GM18499 (cell line): Measurements from ENCODE around the gene MGRN1.

Experiments used
- ATAC-seq: cut with Tn5 transposase; IDR thresholded peaks from one replicate; pipeline ENCODE4 v1.9.1; 2021; ENCODE audit warnings: moderate number of reproducible peaks; ENCODE audit not compliant: insufficient read depth, unreplicated experiment

MGRN1 gene

GRCh38 chr16:4694642-4695451 is 70.2 kb downstream of the MGRN1 start:
- no peak for ATAC-seq

DNA sequence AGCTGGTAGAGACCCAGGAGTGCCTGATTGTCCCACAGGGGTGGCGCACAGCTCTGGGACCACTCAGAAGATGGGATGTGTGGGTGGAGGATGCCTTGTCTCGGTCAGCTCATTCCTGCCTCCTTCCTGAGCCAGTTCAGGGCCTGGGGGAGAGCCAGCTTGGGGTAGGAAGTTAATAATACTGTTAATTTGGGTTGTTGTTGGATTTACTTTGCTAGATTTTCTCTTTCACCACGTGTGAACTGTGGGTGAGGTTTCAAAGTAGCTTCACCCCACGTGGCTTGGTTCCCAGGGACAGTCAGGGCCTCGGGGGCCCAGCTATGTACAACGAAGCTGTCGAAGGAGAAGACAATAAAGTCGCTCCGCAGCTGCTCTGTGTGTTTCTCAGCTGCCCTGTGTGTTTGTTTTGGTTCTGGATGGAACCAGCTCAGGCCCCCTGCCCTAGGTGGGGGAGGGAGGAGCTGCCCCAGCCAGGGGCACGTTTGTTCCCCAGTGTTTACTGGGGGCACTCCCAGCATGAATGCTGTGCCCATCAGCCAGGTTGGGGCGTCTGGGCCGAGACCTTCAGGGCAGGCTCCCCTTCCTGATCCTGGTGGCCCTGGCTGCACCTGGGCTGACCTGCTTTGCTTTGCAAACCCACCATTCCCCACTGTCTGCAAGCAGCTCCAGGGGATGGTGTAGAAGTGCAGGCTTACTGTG is 71.0 kb downstream of the MGRN1 start:
- ATAC-seq, result no peak

GRCh38 chr16:4696172-4696904 is 71.7 kb downstream of the MGRN1 start:
- ATAC-seq, result no peak

DNA sequence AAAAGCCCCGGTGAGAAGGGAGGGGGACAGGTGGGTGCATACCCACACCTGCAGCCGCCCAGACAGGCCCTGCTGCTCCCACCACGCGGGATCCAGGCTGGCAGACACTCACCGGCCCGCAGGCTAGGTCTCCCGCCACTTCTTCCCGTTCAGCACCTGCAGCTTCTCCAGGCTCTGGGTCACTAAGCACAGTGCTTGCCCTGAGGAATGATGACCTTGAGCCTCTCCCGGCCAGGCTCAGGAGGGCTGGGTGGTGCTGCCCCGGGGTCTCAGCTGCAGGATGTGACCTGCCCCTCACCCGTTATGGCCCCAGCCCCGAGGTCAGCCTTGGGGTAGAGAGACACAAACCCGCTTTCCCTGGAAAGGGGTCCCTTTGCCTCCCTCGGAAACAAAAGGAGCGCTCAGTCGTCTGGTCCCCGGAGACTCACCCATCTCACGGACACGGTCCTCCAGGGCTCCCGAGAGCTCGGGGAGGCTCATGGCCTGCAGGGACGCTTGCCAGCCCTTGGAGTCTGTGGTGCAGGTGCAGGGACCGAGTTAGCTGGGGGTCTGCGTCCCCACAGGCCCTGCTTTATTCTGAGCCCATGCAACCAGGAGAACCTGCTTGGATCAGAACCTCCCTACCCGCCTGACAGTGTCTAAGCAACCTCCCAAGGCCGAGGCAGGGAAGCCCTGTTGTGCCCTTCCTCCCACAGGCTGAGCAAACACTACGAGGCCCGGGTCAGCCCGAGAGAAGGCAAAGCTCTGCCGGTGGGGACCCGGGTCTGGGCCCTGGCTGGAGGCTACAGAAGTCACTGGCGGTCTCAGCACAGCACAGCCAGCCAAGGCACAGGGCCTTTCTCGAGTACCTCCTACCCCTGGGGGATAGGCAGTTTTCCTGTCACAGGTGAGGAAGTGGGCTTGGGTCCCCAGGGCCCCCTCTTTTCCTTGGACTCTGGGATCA is 72.5 kb downstream of the MGRN1 start:
- ATAC-seq, result no peak

GRCh38 chr16:4697848-4698291 is 73.2 kb downstream of the MGRN1 start:
- no peak for ATAC-seq

- ATAC-seq, result no peak
Measured at GRCh38 chr16:4698321-4699045, 73.9 kb downstream of the MGRN1 start.

- ATAC-seq, result no peak
Measured at GRCh38 chr16:4699046-4699556, 74.5 kb downstream of the MGRN1 start.

DNA sequence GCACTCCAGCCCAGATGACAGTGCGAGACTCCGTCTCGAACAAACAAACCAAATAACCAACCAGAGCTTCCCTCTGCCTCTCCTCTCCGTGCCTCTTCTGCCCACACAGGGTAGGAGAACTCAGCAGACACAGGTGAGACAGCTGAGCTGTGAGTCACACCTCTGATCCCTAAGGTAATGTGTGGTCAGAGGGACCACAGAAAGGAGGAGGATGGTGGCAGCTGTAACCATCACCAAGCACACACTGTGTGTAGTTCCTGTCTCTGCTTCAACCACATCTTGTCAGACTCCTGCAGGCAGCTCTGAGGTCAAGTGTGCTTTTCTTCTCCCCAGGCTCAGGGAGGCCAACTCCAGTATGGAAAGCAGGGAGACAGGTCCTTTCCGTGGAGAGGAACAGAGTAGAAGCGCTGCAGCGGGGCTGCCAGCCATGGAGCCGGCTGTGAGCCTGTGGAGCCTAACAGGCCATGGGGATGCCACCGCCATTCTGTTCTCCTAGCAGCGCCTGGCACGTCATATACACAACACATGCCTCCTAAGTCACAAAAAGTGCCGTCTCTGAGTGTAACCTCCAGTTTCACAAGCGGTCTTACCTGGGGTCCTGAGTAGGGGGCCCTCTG is 75.9 kb downstream of the MGRN1 start:
- no peak for ATAC-seq

DNA sequence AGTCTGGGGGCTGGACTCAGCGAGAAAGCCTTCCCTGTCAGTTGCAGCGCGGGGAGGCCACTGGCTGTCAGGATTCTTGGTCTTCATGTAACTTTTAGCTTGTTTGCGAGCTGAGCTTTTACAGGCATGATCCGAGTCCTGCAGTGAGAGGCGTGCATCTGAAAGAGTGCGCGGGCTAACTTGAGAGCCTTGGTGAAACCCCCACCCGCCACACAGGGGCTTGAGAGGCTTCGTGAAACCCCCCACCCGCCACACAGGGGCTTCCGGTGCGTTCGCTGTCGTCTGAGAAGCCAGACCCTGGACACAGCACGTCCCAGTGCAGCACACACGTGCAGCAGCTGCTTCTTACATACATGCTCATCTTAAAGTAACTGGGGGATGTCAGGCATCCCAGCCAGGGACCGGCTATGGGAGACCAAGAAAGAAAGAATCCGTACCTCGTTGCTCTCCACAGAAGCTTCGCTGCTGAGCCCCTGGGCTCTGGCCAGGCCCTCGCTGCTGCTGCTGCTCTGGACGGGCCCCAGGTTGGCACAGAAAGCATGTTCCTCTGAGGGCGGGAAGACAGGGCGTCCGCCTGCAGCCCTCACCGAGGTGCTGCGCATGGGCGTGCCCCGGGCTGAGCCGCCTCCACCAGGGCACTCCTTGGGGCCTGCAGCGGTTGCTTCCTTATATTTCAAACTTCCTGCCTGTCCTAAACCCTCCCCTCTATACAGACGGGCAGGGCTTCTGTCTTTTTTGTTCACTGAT is 76.5 kb downstream of the MGRN1 start:
- no peak for ATAC-seq

DNA sequence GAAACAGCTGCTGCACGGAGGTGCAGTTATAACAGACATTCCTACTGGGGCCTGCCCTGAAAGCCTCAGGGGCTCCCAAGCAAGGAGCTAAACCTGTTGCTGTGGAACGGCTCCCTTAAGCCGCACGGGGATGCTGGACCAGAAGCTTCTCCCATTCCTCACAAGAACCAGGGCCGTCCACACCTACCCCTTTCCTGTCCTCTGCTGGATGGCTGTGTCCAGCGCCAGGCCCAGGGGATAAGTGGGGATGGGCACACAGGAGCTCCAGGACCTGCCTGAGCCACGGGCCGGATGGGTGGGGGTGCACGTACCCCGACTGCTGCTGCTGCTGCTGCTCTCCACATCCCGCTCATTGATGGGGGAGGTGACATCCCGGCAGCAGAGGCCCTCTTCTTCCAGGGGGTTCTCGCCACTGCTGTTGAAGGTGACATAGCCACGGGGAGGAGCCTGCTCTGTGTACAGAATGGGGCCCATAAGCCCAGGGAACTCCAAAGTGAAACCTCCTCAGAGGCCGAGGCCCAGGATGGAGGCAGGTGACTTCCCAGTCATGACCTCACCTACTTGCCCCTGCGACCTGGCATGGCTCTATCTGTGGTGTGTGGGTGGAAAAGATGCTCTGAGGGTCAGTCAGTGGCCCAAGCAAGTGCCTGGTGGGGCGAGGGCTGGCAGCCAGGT is 77.3 kb downstream of the MGRN1 start:
- ATAC-seq, result no peak

GRCh38 chr16:4702466-4702808 is 77.8 kb downstream of the MGRN1 start:
- no peak for ATAC-seq

GRCh38 chr16:4703906-4704305 is 79.3 kb downstream of the MGRN1 start:
- no peak for ATAC-seq

GRCh38 chr16:4704491-4704890 is 79.9 kb downstream of the MGRN1 start:
- no peak for ATAC-seq

DNA sequence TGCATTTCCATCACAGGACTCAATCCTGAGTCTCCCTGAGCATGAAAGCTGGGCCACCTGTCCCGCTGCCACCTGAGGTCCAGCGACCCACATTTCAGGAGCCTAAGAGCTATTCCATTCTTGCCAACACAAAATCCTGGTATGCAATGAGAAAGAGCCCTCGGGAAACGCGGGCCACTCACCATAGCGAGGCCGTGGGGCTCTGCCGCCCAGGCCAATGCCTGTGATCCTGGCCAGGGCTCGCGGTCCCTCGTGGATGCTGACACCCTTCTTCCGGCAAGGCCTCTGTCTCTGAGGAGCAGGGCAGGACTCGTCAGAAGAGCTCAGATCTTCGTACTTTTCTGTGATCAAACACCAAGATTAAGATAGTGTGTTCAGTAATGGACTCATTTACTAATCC is 80.3 kb downstream of the MGRN1 start:
- ATAC-seq, result no peak

- ATAC-seq, result no peak
Measured at GRCh38 chr16:4706871-4707270, 82.2 kb downstream of the MGRN1 start.

DNA sequence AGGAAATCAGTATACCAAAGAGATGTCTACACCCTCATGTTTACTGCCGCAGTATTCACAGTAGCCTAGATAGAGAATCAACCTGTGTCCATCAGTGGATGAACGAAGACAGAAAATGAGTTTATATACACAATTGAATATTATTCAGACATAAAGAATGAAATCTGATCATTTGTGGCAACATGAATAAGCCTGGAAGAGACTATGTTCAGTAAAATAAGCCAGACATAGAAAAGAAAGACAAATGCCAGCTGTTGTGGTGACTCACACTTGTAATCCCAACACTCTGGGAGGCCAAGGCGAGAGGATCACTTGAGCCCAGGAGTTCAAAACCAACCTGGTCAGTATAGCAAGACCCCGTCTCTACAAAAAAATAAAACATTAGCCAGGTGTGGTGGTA is 84.9 kb downstream of the MGRN1 start:
- ATAC-seq, result no peak

DNA sequence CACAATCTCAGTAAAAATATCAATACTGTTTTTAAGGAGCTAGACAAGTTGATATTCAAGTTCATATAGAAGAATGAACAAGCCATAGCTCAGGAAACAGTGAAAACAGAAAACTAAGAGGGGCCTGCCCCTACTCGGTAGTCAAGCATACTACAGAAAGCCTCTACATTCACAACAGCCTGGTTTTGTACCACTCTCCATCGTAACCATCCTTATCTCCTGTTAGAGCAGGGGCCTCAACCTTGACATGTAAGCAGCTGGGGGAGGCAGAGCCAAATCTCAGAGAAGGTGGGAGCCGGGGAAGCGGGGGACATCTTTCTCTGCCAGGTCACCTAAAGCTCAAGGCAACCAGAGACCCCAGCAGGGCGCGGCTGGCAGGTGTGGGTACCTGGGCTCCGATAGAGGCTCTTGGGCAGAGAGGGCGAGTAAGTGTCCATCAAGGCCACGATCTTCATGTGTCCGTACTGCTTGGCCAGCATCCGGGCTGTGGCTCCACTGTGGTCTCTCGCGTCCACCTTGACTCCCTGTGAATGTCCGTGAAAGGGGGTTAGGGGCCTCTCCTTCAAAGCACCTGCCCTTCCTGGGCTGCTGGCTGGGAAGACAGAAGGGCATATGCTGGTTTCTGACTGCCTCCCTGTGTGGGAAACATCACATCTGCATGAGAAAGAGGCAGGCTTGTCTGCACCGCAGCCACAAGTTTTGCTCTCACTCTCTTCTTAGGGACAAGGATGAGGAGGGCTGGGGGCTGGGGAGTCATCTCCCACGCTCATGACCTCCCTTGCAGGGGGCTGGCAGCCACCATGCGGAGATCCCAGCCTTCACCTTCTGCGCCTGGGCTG is 89.3 kb downstream of the MGRN1 start:
- ATAC-seq, result no peak
